Posterior vena cava (tissue), 2 donors: ENCODE measurements around the gene GALNT18. TPM values are rescaled to one million over a fixed set of nuclear protein-coding genes. Genes with fewer than 3 reads are reported as not detected.

Experiments
- DNase-seq: peaks from one replicate; pipeline ENCODE4 v3.0.0-alpha.2; 2020; ENCODE audit warnings: low spot score
- intact Hi-C, 2 donors: fragments of 100-400 bp; cut with DNase I; formaldehyde crosslinking; loops; one replicate each; pipeline versions ENCODE4 v1.14.1 to v1.14.2; 2022 to 2023
- microRNA-seq, 2 donors: library from miRNA; unstranded; fragments of <30 nt; microRNA quantifications; one replicate each; pipeline ENCODE4 v1.2.0, GENCODE V29; 2020 to 2021; ENCODE audit warnings: borderline microRNAs expressed in 2 of 2
- total RNA-seq, 2 donors: library from RNA; stranded (reverse); fragmentation: NEBNext Ultra II Directional; extraction: Animal tissue kit (Norgen Biotek cat#: 25700); gene quantifications; one replicate each; pipeline ENCODE4 v1.2.1, GENCODE V29; 2021
- donor health status: DM: yes; HTN: yes; CAD: no.
- donor health status: DM: yes; HTN: yes; CAD: no.

Gene GALNT18
- total RNA-seq, 2 donors from 2014 or later: 21.4 to 28.0 TPM

GRCh38 chr11:11229647-11230046 is 392.2 kb downstream of the GALNT18 start:
- intact Hi-C loops: no loop called here
- DNase-seq: no peak

DNA sequence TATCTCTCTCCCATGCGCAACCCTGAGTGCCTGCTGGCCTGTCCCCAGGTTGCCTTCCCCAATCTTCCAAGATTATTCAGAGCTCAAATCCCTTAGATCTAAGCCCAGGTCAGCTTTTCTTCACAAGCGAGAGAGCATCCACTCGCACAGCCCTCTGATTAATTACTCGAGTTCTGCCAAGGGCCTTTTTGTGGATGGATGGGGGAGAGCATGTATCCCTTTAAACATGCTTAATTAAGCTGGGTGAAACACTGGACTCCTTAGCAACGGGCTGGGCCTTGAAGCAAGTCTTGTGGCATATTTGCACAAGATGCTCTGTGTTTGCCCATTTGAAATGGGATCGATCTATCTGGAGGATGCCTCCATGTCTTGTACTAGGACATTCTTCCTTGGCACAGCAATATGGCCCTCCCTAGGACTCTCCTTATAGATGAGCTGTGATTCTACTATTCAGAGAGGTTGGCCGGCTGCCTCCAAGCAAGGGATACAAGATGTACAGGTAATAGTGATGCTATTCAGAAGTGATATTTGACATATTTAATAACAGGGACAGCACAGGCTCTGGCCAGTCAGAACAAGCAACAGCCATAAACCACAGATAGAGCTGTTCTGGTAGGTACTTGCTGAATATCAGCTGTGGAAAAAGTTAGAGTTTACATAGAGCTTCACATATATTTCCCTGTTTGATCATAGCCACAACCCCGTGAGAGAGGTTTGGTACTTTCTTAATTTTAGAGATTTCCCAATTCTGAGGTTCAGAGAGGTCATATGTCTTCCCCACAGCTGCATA is 394.3 kb downstream of the GALNT18 start:
- intact Hi-C loops: no loop called here
- DNase-seq: no peak

Small RNAs within 50 kb of the gene (microRNA-seq; reads per million reads assigned to microRNA genes)
- gene MIR4299: 0 reads per million in 2 donors

Other genes starting within 250 kb of the GALNT18 start
- gene USP47, start 220.0 kb upstream of the GALNT18 start, total RNA-seq: 10 to 100 TPM; 49.4 to 57.8 TPM